ENCODE results near the gene ARHGAP25.
A peak's percentile ranks its signal among the peaks of the same experiment; 100 is the strongest.

ARHGAP25 gene

DNA sequence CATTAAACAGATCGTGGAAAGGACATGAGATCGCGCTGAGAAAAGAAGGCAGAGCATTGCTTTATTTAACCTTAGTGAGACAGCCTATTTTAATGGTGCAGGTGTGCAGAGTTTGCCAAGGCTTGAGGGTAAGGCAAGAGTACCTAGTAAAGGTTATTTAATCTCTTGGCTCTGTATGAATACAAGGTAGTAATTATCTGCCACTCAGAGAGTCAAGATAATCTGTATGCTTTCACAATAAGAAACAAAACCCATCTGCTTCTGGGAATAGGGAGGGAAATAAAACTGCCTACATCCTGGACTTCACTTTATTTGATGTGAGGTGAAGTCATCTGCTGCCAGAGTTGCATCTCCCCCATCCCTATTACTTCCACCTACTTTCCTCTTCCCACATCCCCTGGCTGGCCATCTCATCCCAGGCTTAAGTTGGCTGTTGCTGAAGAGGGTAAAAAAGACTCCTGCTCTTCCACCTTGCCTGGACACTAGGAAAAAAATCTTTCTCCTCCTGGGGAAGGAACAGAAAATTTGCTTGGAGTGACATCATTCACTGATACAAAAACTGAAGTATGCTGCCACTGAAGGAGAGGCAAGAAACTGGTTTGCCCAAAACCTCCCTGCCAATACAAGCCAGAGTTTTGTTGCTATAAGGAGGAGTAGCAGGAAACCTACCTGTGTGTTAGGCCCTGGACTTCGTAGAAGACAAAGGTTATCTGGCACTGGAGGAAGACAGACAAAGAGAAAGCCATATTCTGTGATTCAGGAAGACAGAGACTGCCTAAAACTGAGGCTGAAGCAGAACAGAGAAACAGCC lies 35.8 kb upstream of the ARHGAP25 start:
- H3K27me3 ChIP-seq (ENCODE audit: control insufficient read depth, insufficient read depth, low read length), result no peaks in the 10 kb centered on the region
- no peaks in the 10 kb centered on the region for H3K4me1 ChIP-seq
- H3K9me3 ChIP-seq (ENCODE audit: control insufficient read depth, low read length), result no peaks in the 10 kb centered on the region
- H3K27ac ChIP-seq, result no peak overlapping the region
- H3K36me3 ChIP-seq (ENCODE audit: control insufficient read depth, insufficient read depth, low read length), result no peaks in the 10 kb centered on the region
- TF ChIP-seq, protein P1, sequence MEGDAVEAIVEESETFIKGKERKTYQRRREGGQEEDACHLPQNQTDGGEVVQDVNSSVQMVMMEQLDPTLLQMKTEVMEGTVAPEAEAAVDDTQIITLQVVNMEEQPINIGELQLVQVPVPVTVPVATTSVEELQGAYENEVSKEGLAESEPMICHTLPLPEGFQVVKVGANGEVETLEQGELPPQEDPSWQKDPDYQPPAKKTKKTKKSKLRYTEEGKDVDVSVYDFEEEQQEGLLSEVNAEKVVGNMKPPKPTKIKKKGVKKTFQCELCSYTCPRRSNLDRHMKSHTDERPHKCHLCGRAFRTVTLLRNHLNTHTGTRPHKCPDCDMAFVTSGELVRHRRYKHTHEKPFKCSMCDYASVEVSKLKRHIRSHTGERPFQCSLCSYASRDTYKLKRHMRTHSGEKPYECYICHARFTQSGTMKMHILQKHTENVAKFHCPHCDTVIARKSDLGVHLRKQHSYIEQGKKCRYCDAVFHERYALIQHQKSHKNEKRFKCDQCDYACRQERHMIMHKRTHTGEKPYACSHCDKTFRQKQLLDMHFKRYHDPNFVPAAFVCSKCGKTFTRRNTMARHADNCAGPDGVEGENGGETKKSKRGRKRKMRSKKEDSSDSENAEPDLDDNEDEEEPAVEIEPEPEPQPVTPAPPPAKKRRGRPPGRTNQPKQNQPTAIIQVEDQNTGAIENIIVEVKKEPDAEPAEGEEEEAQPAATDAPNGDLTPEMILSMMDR (IDR thresholded peaks at IDR 0.05), result no peak
- H2AFZ ChIP-seq, result no peak overlapping the region
- no peaks in the 10 kb centered on the region for H3K79me2 ChIP-seq
- no peak overlapping the region for H3K9ac ChIP-seq
- H3K4me2 ChIP-seq (ENCODE audit: low read length), result no peak overlapping the region
- H3K4me3 ChIP-seq (ENCODE audit: low read depth, low read length), result no peak overlapping the region

DNA sequence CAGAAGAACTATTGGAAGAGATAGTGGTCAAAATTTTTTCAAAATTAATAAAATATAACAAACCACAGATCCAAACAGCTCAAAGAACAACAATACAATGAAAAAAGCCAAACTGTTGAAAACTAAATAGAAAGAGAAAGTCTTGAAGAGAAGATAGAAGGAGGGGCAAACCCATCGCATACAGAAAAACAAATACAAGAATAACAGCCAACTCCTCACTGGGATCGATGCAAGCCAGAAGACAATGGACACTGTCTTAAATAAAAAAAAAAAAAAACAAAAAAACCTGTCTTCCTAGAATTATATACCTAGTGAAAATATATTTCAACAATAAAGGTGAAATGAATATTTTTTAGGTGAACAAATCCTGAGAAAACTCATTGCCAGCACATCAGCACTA lies 34.1 kb upstream of the ARHGAP25 start:
- Histone ChIP-seq H3K79me2 (no peaks in the 10 kb centered on the region), H3K9me3 (ENCODE audit: control insufficient read depth, low read length) (no peaks in the 10 kb centered on the region), H2AFZ (no peak overlapping the region), H3K36me3 (ENCODE audit: control insufficient read depth, insufficient read depth, low read length) (no peaks in the 10 kb centered on the region), H3K4me2 (ENCODE audit: low read length) (no peak overlapping the region), H3K4me1 (no peaks in the 10 kb centered on the region), H3K9ac (no peak overlapping the region), H3K27ac (no peak overlapping the region), H3K27me3 (ENCODE audit: control insufficient read depth, insufficient read depth, low read length) (no peaks in the 10 kb centered on the region), H3K4me3 (ENCODE audit: low read depth, low read length) (no peak overlapping the region)
- TF ChIP-seq, protein P1 (IDR thresholded peaks at IDR 0.05), result no peak

DNA sequence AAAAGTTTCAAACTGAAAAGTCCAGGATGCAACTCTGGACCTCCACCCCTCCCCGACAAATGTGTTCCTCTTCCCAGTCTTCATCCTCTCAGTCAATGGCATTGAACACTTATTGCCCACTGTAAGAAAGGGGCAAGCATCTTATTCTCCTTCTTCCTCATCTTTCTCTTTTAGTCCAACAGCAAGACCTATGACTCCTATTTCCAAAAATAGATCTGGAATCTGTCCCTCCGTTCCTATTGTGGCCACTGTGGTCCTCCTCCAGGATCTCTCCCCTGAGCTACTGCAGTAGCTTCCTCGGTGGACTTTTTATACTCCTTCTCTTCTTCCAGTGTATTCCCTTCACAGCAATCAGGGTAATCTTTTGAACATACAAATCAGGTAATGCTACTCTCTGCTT lies 28.0 kb upstream of the ARHGAP25 start:
- Histone ChIP-seq H3K4me1 (no peaks in the 10 kb centered on the region), H3K27me3 (ENCODE audit: control insufficient read depth, insufficient read depth, low read length) (no peaks in the 10 kb centered on the region), H3K27ac (no peak overlapping the region), H3K4me3 (ENCODE audit: low read depth, low read length) (no peak overlapping the region), H3K36me3 (ENCODE audit: control insufficient read depth, insufficient read depth, low read length) (no peaks in the 10 kb centered on the region), H3K9ac (no peak overlapping the region), H3K9me3 (ENCODE audit: control insufficient read depth, low read length) (no peaks in the 10 kb centered on the region), H3K79me2 (no peaks in the 10 kb centered on the region), H2AFZ (no peak overlapping the region), H3K4me2 (ENCODE audit: low read length) (no peak overlapping the region)
- TF ChIP-seq, protein P1 (IDR thresholded peaks at IDR 0.05), result no peak

GRCh38 chr2:68708629-68709028 lies 26.0 kb upstream of the ARHGAP25 start:
- H3K4me1 ChIP-seq, result no peaks in the 10 kb centered on the region
- no peak overlapping the region for H3K27ac ChIP-seq
- no peak overlapping the region for H2AFZ ChIP-seq
- H3K4me3 ChIP-seq (ENCODE audit: low read depth, low read length), result no peak overlapping the region
- no peak overlapping the region for H3K4me2 ChIP-seq (ENCODE audit: low read length)
- no peak overlapping the region for H3K9ac ChIP-seq
- no peaks in the 10 kb centered on the region for H3K9me3 ChIP-seq (ENCODE audit: control insufficient read depth, low read length)
- TF ChIP-seq, protein P1 (IDR thresholded peaks at IDR 0.05), result no peak
- H3K36me3 ChIP-seq (ENCODE audit: control insufficient read depth, insufficient read depth, low read length), result no peaks in the 10 kb centered on the region
- H3K79me2 ChIP-seq, result no peaks in the 10 kb centered on the region
- no peaks in the 10 kb centered on the region for H3K27me3 ChIP-seq (ENCODE audit: control insufficient read depth, insufficient read depth, low read length)

- H3K27ac ChIP-seq, result no peak overlapping the region
- no peaks in the 10 kb centered on the region for H3K36me3 ChIP-seq (ENCODE audit: control insufficient read depth, insufficient read depth, low read length)
- H3K4me1 ChIP-seq, result no peaks in the 10 kb centered on the region
- no peaks in the 10 kb centered on the region for H3K9me3 ChIP-seq (ENCODE audit: control insufficient read depth, low read length)
- no peak overlapping the region for H3K4me2 ChIP-seq (ENCODE audit: low read length)
- H3K4me3 ChIP-seq (ENCODE audit: low read depth, low read length), result no peak overlapping the region
- H2AFZ ChIP-seq, result peak overlapping the region; percentile 53
- no peaks in the 10 kb centered on the region for H3K79me2 ChIP-seq
- no peak overlapping the region for H3K9ac ChIP-seq
- no peaks in the 10 kb centered on the region for H3K27me3 ChIP-seq (ENCODE audit: control insufficient read depth, insufficient read depth, low read length)
- TF ChIP-seq, protein P1 (IDR thresholded peaks at IDR 0.05), result peak; percentile 73
Observed at GRCh38 chr2:68709421-68709911, 25.1 kb upstream of the ARHGAP25 start.
